ENCODE data around the gene FXYD1.
A peak's percentile ranks its signal among the peaks of the same experiment; 100 is the strongest.

Gene FXYD1

DNA sequence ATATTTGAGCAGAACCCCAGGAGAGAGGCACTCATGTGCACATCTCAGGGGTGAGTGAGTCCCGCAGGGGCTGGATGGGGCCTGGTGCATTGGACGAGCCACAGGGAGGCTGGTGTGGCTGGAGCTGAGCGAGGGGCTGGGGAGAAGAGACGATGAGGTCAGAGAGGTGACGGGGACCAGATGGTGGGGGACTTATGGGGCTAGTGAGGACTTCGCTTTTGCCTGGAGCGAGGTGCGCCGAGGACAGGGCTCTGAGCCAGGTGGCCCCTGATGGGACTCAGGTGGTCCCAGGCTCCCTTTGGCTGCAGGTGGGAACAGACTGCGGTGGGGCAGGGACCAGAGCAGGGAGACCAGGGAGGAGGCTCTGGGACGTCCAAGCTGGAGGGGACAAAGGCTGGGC, 29.9 kb upstream of the FXYD1 start:
- no peak for DNase-seq

DNA sequence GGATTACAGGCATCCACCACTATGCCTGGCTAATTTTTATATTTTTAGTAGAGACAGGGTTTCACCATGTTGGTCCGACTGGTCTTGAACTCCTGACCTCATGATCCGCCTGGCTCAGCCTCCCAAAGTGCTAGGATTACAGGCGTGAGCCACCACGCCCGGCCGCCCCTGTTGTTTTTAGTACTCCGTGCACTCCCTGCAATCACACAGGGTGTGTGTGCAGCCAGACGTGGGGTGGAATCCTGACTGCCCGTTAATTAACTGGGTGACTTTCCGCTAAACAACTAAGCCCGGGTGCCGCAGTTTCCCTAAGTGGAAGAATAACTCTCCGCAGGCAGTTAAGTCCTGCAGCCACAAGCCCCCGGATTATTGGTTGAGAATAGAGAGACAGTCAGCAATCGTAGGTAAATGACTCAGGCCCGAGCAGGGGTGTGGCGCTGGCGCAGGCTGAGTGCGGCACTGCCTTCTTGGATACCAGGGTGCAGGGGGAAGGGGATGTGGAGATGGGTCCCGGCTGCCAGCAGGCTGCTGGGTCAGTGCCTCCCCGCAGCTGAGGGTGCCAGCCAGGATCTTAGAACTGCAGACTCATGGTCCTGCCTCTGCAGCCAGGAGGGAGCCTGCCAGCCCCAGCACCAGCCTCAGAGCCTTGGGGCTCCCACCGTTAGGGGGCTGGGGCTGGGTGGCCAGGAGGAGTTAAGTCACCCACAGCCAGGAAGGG, 29.1 kb upstream of the FXYD1 start:
- DNase-seq, result no peak

DNA sequence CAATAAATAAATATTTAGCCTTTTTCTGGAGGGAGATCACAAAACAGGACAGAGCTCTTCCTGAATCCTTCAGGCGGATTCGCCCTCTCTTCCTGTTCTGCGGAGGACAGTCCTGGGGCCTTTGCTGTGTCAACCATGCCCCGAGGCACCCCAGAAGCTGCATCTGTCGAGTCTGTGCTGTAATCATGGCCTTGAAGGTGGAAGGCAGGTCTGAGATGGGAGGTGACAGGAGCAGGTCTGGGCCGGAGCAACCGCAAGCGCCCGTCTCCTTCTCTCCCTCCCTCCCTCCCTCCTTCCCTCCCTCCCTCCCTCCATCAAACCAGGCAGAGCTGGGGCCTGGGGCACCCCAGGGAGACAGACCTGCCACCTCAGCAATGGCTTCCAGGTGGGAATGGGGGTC, 27.6 kb upstream of the FXYD1 start:
- DNase-seq, result no peak

DNA sequence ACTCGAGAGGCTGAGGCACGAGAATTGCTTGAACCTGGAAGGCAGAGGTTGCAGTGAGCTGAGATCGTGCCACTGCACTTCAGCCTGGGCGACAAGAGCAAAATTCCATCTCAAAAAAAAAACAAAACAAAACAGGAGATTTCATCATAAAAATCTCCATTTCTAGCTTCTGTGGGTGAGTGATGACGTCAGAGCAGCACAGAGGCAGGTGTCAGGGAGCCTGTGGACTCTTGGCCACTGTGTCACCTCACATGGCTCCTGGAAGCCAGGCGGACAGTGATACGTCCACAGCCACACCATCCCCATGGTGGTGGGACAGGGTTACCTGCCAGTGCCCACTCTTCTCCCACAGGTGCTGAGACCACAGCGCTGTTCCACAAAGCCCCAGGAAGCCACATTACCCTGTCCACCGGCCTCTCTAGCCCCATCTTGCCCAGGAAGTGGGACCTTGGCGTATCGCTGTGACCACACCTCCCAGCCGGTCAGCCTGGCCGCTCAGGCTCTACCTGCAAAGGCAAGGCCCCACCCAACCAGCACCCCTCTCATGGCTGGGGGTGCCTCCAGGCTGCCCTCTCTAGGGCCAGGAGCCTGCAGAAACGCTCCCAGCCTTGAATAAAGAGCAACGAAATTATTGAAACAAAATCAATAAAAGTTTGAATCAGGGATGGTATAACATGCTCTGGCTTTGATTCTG, 25.5 kb upstream of the FXYD1 start:
- no peak for DNase-seq

DNA sequence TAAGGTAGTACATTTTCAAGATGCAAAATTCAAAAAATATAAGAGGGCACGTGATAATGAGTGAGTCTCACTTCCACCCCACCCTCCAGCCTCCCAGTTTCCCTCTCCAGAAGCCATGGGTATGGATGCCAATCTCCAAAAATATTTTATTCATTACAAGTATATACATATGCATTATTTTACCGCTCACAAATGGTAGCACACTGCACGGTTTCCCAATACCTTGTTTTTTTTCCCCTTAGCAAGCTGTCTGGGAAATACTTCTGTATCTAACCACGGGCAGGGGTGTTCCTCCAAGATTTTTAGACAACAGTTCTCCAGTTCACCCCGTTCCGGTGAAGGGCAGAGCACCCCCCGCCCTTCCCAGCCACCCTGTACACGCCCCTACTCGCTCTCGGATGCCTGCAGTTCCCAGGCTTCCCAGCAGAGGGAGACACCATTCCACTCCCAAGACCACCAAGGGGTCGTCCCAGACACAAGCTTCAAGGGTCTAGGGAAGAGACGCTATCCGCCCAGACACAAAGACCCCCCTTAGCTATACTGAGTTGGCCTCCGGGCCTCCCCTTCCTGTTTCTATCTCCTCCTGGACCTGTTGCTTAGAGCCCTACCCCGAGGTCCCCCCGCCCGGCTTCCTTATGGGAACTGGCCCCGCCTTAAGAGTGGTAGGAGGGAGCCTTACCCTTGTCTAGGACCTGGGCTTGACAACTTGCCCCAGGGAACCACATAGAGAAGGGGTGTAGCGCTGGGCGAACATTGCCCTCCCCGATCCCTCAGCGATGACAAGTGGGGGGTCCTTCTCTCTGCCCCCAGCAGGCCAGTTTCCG, 24.1 kb upstream of the FXYD1 start:
- peak; percentile 44 for DNase-seq

DNA sequence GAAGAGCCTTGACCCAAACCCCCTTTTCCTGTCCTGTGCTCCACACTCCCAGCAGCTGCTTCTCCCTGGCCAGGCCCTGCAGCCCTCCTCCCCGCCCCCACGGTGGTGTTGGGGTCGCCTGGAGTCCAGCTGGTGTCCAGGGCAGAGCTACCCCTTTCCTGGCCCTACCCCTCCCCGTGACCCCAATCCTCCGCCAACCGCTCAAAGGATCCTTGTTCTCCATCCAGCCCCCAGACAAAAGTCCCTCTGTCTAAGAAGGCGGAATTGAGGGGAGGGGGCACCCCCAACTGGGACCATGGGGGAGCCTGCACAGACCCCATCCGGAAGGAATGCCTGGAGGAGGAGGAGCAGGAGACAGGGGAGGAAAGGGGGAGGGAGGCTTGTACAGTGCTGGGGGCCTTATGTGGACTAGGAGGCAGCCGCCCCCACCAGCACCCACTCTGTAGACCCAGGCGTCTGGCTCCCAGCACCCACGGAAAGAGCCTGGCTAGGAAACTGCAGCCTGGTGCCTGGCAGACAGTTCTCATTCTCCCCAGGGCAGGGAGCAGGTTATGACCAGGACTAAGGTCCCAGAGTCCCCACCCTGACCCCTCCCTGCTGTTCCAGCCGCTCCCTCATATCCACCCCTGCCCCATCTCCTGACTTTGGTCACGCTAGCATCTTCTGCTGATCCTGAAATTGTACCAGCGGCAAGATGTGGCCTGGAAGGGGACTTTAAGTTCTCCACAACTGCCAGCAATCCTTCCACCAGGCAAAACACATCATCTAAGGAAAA, 23.3 kb upstream of the FXYD1 start, which contains the start of gene FXYD3:
FXYD3 (plus strand) TSS at position 647 of the 775 bp plus-strand sequence. CDS start 3,554 bp downstream, outside the sequence.
- no peak for DNase-seq

DNA sequence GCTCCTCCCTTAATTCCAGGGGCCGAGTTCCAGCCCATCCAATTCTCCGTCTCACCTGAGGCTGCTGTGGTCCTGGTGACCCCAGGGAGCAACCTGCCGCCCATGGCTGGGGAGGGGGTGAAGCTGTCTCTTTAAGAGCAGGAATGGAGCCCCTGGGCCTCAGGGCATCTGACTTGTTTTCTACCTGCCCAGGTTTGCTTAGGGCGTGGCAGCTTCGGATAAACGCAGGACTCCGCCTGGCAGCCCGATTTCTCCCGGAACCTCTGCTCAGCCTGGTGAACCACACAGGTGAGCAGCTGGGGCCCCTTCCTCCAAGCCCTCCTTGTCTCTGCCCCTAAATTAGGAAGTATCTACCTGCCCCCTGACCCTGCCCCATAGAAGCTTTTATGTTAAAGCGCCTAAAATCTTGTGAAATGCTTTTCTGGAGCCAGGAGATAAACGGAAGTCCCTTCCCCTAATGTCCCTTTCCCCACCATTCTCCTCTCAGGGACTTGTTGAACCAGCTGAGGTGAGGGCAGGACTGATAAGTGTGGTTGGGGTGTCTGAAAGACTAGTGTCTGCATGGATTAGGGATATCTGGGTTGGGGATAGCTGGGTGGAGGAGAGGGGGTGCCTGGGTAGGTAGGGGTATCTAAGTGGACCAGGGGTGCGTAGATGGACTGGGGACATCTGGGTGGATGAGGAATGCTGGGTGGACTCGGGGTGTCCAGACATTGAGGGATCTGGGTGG, 22.4 kb upstream of the FXYD1 start:
- DNase-seq, result no peak

DNA sequence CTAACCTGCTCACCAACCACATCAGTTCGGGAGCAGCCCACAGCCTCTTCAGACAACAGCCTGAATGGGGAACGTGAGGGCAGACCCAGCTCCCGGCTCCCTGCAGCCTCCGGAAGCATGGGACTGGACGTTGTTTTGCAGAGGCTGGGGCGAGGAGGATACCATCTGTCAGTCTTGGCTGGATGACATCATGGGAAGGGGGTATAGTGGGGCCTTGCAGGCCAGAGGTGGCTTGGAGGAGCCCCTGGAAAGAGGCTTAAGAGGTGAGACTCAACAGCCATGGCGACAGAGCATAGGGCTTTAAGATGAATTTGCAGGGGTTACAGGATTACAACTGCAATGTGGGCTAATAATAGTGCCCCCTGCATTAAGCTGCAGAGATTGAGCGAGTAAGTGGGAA, 21.5 kb upstream of the FXYD1 start:
- no peak for DNase-seq

DNA sequence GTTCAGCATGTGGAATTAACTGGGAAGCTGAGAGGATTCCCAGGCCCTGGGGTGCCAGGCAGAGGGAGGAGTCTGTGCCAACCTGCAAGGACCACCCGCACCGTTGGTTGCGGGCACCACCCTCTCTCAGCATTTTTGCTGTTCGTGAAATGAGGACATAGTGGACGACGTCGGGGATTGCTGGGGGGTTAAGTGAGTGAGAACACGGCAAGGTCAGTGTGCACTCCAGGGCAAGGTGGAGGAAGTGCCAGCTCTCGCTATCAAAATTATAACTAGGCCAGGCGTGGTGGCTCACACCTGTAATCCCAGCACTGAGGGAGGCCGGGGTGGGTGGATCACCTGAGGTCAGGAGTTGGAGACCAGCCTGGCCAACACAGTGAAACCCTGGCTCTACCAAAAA, 20.8 kb upstream of the FXYD1 start:
- DNase-seq, result no peak

DNA sequence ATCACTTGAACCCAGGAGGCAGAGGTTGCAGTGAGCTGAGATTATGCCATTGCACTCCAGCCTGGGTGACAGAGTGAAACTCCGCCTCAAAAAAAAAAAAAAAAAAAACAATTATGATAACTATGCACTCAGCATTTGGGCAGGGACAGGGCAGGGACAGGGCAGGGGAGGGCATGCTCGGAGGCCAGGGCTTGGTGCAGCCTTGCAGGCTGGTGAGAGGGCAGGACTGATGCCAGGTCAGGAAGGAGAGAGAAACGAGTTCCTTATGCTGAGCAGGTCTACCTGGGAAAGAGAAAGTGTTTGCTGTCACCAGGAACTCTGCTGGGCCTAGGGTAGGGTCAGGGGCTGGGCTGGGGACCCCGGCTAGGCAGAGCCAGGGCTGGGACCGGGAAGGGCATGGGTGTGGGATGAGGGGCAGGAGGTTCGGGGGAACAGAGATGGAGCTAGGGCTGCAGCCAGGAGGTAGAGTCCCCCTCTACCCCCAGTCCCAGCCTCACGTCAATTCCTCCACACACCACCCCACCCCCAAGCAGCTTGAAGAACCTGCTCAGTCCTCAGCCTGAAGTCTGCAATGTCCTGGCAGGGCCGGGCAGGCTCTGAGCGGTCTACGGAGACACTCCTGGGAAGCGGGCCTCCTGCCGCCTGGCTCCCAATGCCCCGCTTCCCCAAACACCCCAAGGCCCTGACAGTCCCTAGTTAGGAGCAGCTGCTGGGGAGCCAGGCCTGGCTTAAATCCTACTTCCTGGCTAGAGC, 20.2 kb upstream of the FXYD1 start:
- no peak for DNase-seq

DNA sequence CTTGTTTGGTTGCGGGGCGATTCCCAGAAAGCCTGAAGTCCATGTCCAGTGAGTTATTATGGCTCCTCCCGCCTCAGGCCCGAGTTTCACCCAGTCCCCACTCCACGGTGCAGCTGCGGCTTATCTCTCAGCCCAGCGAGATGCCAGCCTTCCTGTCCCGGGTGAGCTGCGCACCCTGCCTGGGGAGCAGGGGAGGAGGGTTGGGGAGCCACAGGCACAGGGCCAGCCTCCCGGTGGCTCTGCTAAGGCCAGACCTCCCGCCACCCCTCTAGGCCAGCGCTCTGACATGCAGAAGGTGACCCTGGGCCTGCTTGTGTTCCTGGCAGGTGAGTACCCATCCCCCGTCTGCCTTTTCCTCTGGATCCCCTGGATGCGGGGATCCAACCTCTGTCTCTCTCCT, 19.5 kb upstream of the FXYD1 start:
- no peak for DNase-seq

DNA sequence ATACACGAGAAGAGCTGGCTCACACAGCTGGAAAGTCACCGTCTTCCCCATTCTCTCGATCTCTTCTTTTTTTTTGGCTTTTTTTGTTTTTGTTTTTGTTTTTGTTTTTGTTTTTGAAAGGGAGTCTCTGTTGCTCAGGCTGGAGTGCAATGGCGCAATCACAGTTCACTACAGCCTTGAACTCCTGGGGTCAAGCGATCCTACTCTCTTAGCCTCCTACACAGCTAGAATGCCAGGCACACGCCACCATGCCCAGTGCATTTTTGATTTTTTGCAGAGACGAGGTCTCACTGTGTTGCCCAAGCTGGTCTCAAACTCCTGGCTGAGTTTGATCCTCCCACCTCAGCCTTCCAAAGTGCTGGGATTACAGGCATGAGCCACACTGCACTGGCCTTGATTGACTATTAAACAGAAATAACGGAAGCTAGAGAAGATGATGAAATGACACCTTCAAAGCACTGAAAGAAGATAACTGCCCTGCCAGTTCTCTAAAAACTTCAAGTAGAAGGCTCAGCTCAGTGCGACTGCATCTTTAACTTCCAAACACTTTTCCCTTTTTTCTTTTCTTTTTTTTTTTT, 19.0 kb upstream of the FXYD1 start:
- DNase-seq, result no peak

DNA sequence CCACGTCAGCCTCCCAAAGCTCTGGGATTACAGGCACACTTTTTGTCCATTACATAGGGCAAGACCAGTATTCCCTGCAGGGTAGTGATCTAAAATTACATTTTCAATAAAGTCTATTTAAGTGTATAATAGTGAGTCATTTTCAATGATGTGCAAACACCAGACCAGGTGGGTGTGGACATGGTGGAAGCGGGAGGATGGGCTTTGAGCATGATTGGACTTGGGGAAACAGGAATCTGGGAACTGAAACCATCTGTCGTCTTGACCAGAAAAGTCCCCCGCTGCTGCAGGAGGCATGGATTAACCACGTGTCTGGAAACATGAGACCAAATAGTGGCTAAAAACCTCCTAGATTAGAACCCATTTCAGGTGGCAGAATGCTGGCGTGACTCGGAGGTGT, 18.1 kb upstream of the FXYD1 start:
- no peak for DNase-seq

DNA sequence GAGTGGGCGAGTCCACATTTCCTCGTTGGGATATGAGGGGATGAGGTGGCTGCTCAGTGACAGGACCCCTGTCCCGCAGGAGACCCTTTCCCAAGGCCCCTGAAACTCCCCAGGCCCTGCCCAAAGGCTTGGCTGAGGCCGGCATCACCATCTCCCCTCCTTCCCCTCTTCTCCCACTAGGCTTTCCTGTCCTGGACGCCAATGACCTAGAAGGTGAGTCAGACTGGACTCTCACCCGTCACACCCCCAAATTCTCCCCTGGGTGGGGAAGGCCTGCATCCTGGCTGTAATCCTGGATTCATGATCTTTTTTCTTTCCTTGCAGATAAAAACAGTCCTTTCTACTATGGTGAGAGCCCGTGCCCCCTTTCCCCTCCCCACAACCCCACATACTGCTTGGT, 17.7 kb upstream of the FXYD1 start:
- no peak for DNase-seq

DNA sequence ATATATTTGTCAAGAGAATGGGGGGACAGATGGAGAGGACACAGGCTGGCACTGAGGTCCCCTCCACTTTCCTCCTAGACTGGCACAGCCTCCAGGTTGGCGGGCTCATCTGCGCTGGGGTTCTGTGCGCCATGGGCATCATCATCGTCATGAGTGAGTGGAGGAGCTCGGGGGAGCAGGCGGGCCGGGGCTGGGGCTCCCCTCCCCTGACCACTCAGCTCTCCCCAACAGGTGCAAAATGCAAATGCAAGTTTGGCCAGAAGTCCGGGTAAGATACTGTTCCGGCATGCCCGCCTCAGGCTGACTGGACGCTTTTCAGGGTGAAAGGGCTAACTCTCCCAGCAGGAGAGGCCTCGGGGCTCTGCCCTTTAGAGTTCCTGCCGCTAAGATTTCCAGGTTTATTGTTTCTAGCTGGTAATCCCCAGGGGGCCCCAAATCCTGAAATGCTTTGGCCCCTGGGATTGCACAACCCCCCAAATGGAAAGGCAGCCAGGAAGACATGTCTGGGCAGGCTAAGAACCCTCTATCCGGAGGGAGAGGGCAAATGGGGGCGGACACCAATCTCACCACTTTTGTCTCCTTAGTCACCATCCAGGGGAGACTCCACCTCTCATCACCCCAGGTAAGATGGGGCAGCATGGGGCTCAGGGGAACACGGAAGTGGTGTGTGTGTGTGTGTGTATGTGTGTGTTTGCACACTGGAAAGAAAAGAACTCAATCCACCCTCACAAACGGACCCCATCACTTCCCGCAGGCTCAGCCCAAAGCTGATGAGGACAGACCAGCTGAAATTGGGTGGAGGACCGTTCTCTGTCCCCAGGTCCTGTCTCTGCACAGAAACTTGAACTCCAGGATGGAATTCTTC, 15.7 kb upstream of the FXYD1 start:
- DNase-seq, result no peak

DNA sequence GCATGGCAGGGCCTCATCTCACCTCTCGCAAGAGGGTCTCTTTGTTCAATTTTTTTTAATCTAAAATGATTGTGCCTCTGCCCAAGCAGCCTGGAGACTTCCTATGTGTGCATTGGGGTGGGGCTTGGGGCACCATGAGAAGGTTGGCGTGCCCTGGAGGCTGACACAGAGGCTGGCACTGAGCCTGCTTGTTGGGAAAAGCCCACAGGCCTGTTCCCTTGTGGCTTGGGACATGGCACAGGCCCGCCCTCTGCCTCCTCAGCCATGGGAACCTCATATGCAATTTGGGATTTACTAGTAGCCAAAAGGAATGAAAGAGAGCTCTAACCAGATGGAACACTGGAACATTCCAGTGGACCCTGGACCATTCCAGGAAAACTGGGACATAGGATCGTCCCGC, 15.1 kb upstream of the FXYD1 start:
- DNase-seq, result no peak

DNA sequence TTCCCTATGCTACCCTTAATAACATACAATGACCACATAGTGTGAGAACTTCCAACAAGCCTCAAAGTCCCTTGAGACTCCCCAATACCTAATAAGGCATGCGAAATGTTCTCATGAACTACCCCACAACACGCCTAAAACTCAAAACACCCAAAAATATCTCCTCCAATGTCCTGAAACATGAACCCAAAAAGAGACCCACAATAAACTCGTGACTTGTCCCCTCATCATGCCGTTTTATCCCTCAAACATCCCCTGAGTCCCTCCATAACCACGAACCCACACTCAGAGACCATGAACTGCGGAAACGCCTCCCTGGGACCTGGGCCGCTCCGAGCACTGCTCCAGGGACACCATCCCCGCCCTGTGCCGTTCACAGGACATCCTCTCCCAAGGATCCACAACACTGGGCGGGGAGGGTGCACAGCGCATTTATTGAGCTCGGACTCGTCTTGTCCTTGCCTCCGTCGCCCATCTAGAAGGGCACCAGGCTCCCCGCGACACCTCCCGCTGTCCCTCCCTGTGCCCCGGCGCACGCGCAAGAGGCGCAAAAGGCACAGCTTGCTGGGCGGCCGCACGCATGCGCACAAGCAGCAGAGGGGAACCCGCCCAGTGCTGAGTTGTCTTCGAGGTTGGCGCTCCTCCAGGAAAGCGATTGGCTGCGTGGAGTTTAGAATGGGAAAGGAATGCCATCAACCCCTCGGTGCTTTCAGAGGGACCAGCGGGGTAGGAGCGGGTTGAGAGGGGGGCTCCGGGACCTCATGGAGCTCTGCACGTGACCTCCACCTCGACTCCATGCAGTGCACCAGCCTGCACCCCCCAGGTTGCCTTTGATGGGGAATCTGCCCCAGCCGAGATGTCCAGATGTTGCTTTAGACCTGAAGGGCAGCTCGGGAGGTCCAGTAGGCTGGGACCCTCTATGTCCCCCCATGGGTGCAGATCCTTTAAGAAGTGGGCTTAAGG, 14.2 kb upstream of the FXYD1 start:
- DNase-seq, result peak; percentile 93

DNA sequence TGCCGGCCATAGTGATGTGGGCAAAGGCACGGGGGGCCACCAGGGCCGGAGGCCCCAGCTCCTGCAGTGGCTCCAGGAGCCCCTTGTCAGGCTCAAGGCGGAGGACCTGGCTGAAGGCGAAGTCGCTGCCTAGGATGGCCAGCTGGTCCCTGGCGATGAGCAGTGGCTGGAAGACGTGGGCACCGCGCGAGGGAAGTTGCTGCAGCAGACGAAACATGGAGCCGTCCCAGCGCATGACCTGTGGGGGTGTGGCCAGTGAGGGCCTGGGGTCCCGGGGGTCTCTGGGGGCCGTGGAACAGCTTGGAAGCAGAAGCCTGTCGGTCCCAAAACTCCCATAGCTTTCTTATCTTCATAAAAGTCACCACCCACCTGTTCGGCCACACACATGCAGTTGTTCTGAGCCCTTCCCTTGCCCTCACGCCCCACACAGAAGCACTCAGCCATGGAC, 13.3 kb upstream of the FXYD1 start:
- no peak for DNase-seq

Measured in EL (cell line).